Suppressor macrophage treated with lipopolysaccharide for 4 hours (primary cell): ENCODE results near the gene FREM1.

Experiments used
- DNase-seq: peaks from one replicate; pipeline ENCODE4 v3.0.0-alpha.2; 2020

FREM1 gene

DNA sequence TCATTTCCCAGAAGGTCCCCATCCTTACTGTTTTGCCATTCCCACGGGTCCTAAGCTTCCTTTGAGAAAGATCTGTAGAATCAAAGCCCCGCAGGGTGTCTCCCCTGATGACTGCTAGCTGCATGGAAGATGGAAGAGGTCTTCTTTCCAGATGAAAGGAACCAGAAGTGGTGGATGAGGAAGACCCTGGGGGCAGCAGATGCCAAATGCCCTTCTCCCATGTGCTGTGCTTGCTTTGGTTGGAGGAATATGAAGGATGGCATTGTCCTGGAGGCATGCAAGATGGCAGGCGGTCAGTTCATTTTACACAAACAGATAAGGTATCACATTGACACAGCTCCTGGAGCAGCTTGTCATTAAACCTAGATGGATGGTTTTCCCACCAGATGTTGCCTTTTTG is 161.9 kb downstream of the FREM1 start:
- DNase-seq, result no peak

DNA sequence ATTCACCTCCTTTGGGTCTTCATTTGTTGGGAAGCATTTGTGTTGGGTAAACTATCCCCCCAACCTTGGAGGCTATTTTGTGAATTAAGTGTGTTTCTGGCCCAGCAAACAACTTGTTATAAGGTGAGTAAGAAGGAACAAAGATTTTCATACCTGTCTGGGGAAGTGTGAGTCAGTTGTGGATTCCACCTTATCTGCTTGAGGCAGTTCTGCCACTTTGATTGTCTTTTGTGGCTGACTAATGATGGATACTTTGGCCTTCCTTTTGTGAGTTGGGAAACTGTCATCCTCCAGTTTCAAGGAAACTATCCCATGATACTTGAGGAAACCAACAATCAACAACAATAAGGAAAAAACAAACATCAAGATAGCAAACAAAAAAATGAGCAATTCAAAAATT is 163.1 kb downstream of the FREM1 start:
- DNase-seq, result no peak

DNA sequence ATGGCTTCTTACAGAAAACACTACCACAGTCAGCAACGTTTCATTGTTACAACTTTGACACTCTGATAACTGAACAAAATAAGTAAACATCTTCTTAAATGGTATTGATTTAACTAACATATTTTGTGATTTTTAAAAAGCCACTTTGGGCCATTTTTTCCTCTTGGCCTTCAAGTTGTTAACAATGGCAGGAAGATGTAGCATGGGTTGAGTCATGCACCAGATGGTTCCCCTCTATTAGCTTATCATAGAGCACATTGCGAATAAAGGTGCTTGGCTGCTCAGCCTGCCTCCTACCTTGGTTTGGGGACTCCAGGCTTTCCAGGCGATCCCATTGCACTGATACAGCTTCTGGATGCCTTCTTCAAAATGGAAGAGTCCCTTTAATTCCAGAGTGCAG is 163.6 kb downstream of the FREM1 start:
- no peak for DNase-seq

DNA sequence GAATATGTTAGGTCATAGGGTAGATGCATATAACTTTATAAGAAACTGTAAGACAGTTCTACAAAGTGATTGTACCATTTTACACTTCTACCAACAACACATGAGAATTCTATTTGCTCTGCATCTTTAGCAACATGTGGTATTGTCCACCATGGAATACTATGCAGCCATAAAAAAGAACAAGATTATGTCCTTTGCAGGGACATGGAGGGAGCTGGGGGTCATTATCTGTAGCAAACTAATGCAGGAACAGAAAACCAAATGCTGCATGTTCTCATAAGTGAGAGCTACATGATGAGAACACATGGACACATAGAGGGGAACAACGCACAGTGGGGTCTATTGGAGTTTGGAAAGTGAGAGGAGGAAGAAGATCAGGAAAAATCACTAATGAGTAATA is 165.5 kb downstream of the FREM1 start:
- no peak for DNase-seq

DNA sequence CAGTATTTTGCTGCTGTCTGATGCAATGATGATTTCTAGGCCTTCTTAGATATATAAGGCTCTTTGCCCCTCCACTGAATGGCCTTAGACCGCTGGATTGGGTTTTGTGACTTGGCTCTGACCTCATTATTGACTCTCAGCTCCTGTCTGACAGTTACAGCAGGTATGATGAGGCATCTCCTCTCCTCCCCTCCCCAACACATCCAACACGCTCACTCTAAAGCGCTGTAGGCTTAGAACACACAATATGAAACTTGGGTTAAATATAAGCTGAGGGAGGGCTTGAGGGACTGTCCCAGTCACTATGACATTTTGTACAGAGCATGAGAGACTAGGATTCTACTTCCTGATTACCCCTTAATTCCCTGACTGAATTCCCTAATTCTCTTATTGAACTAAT is 168.9 kb downstream of the FREM1 start:
- DNase-seq, result no peak

DNA sequence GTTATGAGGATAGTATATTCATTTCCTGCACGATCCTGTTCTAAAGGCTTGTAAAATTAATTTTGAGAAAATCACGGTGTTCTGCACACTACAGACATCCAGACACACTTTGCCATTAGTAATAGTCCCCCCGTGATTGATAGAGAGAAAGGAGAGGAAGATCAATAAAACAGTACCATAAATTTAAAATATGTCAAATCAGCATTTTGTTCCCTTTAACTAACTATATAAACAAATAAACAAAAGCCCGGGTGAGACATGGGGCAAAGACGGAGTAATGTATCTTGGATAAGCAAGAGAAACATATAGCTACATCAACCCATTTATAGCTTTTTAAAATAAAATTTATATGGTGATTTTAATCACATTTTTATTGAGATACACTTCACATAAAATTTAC is 177.1 kb downstream of the FREM1 start:
- DNase-seq, result no peak

DNA sequence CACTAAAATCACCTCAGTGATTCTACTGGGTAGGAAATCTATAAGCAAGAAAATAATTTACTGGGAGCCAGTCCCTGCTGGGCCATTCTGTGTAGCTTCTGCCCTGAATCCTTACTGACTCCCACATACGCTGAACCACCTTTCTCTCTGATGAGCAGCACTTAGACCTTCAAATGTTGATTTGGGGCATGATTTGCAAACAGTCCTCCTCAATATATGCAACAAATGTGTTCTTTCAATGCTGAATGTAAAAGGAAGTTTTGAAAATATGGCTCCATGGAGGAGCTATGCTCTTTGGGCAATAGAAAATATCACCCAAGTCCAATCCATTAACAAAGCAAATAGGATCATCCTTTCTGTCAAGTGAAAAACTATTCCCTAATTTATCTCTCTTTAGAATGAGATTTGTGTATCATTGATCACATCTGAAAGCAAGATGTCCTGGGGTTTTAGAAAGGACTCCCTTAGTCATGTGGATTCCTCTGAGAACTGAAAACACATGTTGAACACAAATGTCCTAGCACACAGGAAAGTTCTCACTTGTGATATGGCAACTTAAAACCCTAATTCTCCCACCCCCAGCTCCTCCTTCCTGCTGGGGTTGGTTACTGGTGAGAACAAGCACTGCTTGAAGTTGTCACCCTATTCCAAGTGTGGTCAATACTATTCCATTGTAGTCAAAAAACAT is 178.8 kb downstream of the FREM1 start:
- DNase-seq, result no peak

DNA sequence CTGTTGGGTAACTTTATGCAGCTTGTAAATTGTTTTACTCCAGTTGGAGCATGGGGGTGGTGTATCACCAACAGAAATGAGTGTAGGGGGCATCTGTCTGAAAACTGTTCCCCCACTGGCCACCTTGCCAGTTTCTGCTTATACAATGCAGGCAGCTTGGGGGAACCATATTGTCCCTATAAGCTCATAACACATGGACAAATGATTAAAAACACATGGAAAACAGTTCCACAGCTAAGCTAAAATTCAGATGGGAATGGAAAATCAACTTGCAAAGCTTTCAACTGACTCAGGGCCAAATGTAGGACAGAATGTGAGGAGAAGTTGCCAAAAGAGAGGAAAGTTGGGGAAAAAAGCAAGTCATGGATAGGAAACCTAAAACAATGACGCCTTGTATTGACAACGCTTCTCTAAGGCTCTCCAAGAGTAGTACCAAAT is 179.7 kb downstream of the FREM1 start:
- DNase-seq, result no peak

DNA sequence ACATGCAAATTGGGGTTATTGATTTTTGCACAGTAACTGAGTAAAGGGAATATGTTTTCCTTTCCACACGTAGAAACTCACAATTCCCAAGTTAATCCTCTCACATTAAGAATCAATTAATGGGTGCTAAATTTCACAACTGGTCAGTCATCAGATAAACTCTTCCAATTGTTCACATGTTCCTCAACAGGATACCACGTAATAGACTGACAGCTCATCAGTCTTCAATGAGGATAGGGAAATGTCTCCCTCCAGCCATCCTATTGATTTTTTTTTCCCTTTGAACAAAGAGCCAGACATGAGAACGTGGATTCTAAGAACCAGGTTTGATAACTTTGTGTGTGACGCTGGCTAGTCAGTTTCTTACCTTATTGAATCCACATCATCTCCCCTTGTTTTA is 186.9 kb downstream of the FREM1 start:
- no peak for DNase-seq

DNA sequence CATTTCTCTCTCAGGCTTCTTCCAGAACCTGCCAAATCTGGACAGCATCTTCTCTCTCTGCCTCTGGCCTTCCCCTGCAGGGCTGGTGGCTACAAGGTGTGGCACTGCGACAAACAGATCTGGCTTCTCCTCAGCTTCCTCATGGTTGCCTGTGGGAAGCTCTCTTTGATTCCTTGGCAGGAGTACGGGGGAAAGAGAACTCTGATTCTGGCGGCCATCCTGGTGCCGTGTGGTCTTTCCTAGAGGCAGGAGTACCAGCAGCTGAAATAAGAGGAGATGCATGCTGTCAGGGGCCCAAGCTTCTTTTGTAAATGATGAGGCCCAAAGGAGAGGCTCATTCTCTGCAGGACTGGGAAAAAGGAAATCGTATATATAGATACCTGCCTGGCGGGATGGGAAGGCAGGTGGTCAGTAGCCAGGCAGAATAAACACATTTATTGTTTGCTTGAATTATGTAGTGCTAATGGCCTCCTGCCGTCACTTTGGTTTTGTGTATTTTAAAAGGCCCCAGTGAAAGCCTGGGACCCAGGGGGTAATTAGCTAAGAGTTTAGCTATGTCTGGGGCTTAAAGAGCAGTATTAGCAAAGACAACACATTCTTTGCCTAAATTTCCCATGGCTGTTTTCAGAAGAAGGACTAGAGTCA is 187.7 kb downstream of the FREM1 start, which contains the start of gene CER1:
Gene CER1 (minus strand): TSS at position 343 of the 645 bp plus-strand sequence. CDS start 61 bp downstream, at position 282.
- DNase-seq, result no peak

DNA sequence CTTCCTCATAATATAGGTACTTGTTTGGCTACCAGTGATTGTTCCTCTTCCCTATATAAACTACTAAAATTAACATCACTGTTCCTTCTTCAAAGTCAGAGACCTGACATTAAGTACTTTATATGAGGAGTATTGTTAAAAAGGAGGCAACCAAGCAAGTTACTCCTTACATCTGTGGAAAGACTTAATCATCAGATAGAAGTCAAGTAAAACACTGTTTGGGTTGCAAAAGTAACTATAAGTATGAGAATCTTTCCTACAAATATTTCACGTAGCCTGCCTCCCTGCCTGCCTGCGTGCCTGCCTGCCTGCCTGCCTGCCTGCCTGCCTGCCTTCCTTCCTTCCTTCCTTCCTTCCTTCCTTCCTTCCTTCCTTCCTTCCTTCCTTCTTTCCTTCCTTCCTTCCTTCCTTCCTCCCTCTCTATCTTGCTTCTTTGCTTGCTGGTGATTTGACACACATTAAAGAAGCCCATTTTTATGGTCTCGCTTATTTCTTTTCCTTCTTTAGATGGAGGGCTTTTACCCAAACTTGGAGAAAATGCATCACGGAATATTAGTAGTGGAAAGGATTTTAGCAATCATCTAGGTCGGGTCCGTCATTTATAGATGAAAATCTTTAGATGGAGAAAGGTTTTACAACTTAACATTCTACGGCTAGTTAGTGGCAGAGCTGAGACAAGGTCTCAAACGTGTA is 190.9 kb downstream of the FREM1 start:
- no peak for DNase-seq

DNA sequence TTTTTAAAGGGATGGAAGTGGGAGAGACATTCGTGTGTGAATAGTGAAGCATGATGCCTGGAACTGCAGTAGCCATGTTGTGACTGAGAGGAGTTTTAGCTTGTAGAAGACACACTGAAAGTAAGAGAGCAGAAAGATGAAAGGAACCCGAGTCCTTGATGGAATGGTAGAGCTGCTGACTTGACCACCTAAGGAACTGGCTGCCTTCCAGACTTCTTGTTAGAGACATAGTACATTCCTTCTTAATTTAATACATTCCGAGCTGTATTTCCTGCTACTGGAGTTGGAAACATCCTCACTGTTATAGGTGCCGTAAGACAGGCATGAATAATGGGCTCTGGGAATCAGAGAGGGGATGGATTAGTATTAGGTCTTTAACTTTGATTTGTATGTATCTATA is 195.1 kb downstream of the FREM1 start:
- DNase-seq, result no peak

DNA sequence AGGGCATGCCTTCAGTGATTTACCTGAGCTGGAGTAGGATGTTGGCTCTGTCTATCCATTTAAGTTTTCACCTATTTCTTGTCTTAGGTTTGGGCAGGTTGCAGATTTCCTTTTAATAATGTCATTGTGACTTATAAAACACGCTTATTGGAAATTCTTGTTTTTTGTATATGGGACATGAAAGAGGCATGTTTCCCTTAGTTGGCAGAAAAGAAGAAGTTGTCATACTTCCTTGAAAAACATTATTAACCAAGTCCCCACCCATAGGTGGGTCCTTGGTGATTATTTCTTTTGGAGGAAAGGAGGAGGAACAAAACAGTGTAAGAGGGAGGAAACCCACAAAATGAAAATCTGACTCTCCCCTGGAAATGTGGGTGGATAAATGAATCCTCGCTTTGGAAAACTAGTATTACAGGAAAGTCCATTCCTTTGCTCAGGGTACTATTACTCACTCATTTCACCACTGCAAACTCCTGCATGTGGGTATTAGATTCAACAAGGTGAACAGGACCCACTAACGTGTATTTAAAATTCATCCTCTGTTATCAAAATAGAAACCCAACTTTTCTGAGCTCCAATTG is 197.0 kb downstream of the FREM1 start:
- DNase-seq, result no peak

DNA sequence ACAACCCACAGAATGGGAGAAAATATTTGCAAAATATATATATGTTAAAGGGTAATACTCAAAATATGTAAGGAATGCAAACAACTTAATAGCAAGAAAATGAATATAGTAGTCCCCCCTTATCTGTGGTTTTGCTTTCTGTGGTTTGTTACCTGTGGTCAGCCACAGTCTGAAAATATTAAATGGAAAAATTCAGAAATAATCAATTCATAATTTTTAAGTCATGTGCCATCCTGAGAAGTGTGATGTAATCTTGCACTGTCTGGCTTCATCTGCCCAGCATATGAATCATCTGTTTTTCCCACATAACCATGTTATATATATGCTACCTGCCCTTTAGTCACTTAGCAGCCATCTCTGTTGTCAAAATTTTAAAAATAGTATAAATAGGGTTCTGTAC is 199.4 kb downstream of the FREM1 start:
- DNase-seq, result no peak

DNA sequence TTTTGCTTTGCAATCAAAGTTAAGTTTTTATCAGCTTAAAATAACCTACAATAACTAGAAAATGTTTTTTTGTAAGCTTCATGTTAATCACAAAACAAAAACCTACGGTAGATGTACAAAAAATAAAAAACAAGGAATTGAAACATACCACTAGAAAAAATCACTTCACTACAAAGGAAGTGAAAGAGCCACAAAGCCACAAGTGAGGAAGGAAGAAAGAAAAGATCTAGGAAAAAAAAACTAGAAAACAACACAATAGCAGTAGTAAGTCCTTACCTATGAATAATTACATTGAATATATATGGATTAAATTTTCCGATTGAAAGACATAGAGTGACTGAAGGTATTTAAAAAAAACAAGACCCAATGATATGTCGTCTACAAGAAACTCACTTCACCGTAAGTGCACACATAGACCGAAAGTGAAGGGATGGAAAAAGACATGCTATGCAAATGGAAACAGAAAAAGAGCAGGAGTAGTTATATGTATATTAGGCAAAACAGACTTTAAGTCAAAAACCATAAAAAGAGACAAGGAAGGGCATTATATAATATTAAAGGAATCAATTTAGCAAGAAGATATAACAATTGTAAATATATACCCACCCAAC is 203.6 kb downstream of the FREM1 start:
- peak; percentile 33 for DNase-seq

DNA sequence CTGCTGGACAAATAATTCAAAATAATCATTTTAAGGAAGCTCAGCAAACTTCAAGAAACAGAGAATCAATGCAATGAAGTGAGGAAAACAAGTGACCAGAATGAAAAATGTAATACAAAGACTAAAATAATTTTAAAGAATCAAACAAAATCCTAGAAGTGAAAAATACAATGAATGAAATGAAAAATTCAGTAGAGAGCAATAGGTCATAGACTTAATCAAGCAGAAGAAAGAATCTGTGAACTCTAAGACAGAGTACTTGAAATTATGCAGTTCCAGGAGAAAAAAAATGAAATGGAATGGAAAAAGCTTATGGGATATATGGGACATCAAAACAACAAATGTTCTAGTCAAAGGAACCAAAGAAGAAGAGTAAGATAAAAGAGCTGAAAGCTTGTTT is 205.1 kb downstream of the FREM1 start:
- no peak for DNase-seq

DNA sequence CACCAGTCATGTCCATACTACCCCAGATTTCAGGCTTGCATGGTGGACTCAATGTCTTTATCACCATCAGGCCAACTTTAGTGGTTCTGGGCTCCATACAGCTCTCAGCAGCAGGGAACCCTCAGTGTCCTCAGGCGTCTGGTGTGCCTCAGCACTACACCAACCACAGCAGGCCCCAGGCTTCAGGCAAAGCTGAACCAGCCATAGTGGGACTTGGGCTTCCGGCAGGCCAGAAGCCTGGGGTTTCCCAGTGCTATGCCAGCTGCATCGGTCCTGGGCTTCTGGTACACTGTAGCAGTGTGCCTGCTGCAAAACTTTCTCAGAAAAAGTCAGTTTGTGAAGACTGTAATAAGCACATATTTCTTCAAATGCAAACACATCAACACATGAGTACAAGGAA is 205.9 kb downstream of the FREM1 start:
- no peak for DNase-seq

DNA sequence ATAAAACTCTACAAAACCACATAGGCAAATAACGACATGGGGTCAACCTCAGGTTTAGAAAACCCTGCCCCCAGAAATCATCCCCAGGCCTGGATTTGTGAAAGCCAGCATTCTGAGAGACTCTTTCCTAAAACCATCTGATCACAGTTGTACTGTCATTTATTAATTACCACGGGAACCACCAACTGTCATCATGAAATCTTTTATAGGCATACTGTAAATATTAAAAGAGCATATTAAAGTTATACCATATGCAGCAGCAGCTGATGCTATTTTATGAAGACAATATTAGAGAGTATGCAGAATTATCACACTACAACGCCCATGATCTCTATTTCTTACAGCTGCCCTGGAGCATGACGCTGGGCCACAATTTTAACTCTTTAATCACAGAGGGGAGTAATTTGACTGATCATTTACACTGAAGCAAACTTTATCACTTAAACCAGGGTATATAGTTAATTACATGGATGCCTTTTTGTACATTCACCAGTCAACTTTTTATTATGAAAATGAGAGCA is 208.0 kb downstream of the FREM1 start:
- no peak for DNase-seq

DNA sequence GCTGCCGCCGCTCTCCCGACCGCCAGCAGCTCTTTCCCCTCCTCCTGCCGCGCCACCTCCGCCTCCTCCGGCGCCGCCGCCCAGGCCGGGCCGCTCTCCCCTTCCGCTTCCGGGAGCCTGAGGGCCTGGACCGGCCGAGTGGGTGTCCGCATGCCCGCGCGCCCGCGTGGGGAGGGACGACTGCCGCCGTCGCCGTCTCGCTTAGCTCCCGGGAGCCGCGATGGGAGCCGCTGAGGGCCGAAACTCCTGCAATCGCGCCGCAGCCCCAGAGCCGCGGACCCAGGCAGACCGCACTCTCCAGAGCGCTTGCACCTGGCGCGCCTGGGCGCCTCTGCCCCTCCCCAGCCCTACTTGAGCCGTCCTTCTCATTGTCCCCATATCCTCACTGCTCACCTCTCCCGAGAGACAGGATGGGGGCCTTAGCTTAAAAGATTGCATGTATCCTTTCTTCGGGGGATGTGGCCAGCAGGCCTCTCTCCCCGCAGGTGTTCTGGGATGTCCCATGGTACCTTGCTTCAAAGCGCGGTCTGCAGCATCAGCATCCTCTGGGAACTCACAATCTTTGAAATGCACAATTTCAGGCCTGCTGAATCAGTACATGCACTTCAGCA is 216.9 kb downstream of the FREM1 start, which contains the start of gene ZDHHC21:
Gene ZDHHC21 (minus strand): TSS at position 182 of the 611 bp plus-strand sequence. CDS start 19,092 bp downstream, outside the sequence.
- peak; percentile 81 for DNase-seq

DNA sequence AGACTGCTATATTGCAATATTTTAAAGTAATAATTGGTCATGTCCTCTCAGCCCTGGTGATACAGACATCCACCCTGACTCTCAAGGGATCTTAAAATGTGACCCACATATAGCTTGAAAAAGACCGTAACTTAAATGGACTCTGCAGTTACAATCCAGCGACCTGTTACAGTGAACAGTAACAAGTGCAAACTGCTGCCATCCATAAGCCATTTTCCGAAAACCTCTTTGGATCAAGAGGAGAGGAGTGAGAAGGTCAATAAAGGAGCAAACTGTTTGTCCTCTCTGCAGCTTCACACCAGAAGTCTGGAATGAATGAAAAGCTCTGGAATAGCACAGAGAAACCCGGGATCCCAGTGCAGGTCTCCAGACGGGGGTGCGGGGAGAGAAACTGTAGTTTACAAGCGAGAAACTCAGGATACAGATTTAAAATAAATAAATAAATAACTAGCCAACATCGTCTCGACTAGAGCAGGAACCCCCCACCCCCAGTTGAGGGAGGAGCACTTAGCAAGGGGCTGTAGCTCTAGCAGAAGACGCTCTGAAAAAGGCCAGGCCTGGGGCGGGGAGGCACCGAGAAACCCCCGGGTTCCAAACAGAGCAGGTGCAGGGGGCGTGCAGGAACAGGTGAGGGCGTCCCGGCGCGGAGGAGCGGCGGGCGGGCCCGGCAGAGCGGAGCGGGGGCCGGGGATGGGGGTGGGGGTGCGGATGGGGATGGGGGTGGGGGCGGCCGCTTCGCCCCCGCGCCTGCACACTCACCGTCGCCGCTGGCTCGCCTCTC is 217.6 kb downstream of the FREM1 start:
- DNase-seq, result no peak

DNA sequence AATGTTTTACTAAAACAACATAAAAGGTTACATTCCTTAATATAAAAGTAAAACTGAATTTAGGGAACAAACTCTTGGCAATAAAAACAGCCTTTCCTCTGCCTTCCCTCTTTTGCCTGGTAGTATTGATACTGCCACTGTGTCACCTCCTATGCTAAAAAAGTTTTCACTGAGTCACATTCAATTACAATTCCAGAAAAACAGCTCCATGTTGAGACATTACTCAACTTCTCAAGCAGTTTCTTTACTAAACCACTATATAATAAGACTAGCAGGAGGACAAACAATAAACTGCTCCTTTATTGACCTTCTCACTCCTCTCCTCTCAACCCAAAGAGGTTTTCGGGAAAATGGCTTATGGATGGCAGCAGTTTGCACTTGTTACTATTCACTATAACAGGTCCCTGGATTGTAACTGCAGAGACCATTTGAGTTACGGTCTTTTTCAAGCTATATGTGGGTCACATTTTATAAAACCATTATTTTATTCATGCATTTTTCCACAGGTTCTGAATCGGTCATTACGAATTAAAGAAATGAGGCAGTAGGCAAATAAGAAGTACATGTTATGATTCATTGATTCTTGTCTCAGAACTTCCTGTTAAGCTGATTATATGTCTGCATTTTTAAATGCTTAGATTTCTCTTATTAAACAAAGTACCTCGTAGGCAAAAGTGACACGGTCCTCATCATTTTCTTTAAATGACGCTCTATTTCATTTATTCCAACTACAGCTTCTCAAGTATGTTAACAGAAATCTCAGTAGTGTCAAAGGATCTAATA is 219.1 kb downstream of the FREM1 start:
- peak; percentile 43 for DNase-seq
